H1 (cell line): ENCODE data around the gene ST6GALNAC3. TPM values are rescaled to one million over a fixed set of nuclear protein-coding genes. Genes with fewer than 3 reads are reported as not detected.

Experiments used
- CTCF ChIA-PET: fragments of 300-600 bp; sonication (Branson Sonifier 250); formaldehyde crosslinking; loops from one replicate; lab custom pipeline; 2021; ENCODE audit not compliant: partially characterized antibody; lab: Charles Lee
- POLR2A ChIA-PET: fragments of 300-600 bp; sonication (Branson Sonifier 250); formaldehyde crosslinking; loops from one replicate; lab custom pipeline; 2021; ENCODE audit warnings: inconsistent platforms; ENCODE audit not compliant: partially characterized antibody; lab: Charles Lee
- DNase-seq, 2 experiments: peaks; one replicate each; pipeline versions ENCODE4 v3.0.0 to v3.0.0-alpha.2; 2010 to 2022; ENCODE audit warnings: low spot score in 2 of 2, low read depth in 1 of 2, mixed read lengths in 1 of 2
- FAIRE-seq: peaks from 2 replicates; lab custom pipeline; 2011; peaks lifted over from hg19 to GRCh38; lab: Jason Lieb, UNC
- H2AFZ ChIP-seq: 2 replicates; pipeline ENCODE4 v1.8.1; 2012; ENCODE audit warnings: low read length, inconsistent platforms
- H2AK5ac ChIP-seq: 2 replicates; pipeline ENCODE4 v1.6.1; 2013; ENCODE audit warnings: low read depth, low read length
- H2BK120ac ChIP-seq: replicated peaks from 2 replicates; pipeline ENCODE3; 2013; ENCODE audit warnings: low read depth, low read length, inconsistent platforms
- H2BK12ac ChIP-seq: 2 replicates; pipeline ENCODE4 v1.6.1; 2013; ENCODE audit warnings: low read depth, low read length
- H2BK15ac ChIP-seq: 2 replicates; pipeline ENCODE4 v1.6.1; 2013; ENCODE audit warnings: low read length
- H2BK20ac ChIP-seq: 2 replicates; pipeline ENCODE4 v1.6.1; 2013; ENCODE audit warnings: low read length
- H2BK5ac ChIP-seq: 2 replicates; pipeline ENCODE4 v1.6.1; 2013; ENCODE audit warnings: low read depth, low read length
- H3K14ac ChIP-seq: 2 replicates; pipeline ENCODE4 v1.6.1; 2013; ENCODE audit warnings: inconsistent platforms; ENCODE audit not compliant: insufficient read length
- H3K18ac ChIP-seq: 2 replicates; pipeline ENCODE4 v1.6.1; 2013; ENCODE audit warnings: low read length; ENCODE audit errors: extremely low read depth
- H3K23ac ChIP-seq: 2 replicates; pipeline ENCODE4 v1.6.1; 2013; ENCODE audit warnings: inconsistent platforms; ENCODE audit not compliant: insufficient read length
- H3K23me2 ChIP-seq: 2 replicates; pipeline ENCODE4 v1.6.1; 2013; ENCODE audit warnings: low read depth, low read length
- H3K27ac ChIP-seq: 2 replicates; pipeline ENCODE4 v1.6.1; 2011; ENCODE audit warnings: low read depth, low read length, inconsistent platforms
- H3K27me3 ChIP-seq, 4 experiments: replicated peaks in 1 of 4; 1 replicate in 1 of 4; 2 replicates in 3 of 4; pipeline versions ENCODE4 v1.6.1 to v1.8.1; 2011 to 2013; ENCODE audit warnings: low read length in 3 of 4, mild to moderate bottlenecking in 3 of 4, inconsistent platforms in 2 of 4, mixed read lengths in 2 of 4, moderate library complexity in 1 of 4; ENCODE audit not compliant: control insufficient read depth in 3 of 4, insufficient read depth in 3 of 4; ENCODE audit errors: extremely low read depth in 1 of 4
- H3K36me3 ChIP-seq, 4 experiments: 2 replicates each; pipeline versions ENCODE4 v1.6.1 to v1.8.1; 2011 to 2013; ENCODE audit warnings: mild to moderate bottlenecking in 4 of 4, low read length in 3 of 4, moderate library complexity in 2 of 4, control low read depth in 1 of 4, inconsistent platforms in 1 of 4; ENCODE audit not compliant: insufficient read depth in 4 of 4, control insufficient read depth in 2 of 4
- H3K4ac ChIP-seq: replicated peaks from 2 replicates; pipeline ENCODE3; 2013; ENCODE audit warnings: low read length, low read depth, mixed read lengths, inconsistent platforms; ENCODE audit not compliant: insufficient read length
- H3K4me1 ChIP-seq, 4 experiments: replicated peaks in 1 of 4; 1 replicate in 1 of 4; 2 replicates in 3 of 4; pipeline versions ENCODE4 v1.6.1 to v1.8.1; 2011 to 2013; ENCODE audit warnings: low read length in 3 of 4, inconsistent platforms in 2 of 4, mixed read lengths in 1 of 4; ENCODE audit not compliant: insufficient read depth in 4 of 4, control insufficient read depth in 3 of 4
- H3K4me2 ChIP-seq, 2 experiments: 2 replicates each; pipeline versions ENCODE4 v1.6.1 to v1.8.1; 2011 to 2013; ENCODE audit warnings: low read depth in 2 of 2, low read length in 2 of 2, control low read depth in 1 of 2, inconsistent platforms in 1 of 2, mild to moderate bottlenecking in 1 of 2; ENCODE audit not compliant: insufficient read depth in 1 of 2
- H3K4me3 ChIP-seq, 4 experiments: fragments of 200-600, 300-600 bp in 1 of 4; sonication (generic), shearing (Covaris generic), sonication (Bioruptor Twin) in 1 of 4; 2 replicates each; pipeline versions ENCODE4 v1.5.1 to v1.8.1; 2011 to 2016; ENCODE audit warnings: low read length in 4 of 4, low read depth in 3 of 4, control low read depth in 2 of 4, inconsistent platforms in 2 of 4, mild to moderate bottlenecking in 2 of 4, mixed read lengths in 1 of 4, moderate library complexity in 1 of 4; ENCODE audit not compliant: insufficient read depth in 2 of 4; ENCODE audit errors: extremely low read depth in 1 of 4
- H3K56ac ChIP-seq: replicated peaks from 2 replicates; pipeline ENCODE3; 2013; ENCODE audit warnings: low read depth, mild to moderate bottlenecking, mixed read lengths, low read length, inconsistent platforms; ENCODE audit not compliant: insufficient read length
- H3K79me1 ChIP-seq: 2 replicates; pipeline ENCODE4 v1.6.1; 2013; ENCODE audit warnings: low read depth, low read length, control low read depth
- H3K79me2 ChIP-seq, 2 experiments: 2 replicates each; pipeline versions ENCODE4 v1.6.1 to v1.8.1; 2012 to 2013; ENCODE audit warnings: low read length in 2 of 2, mild to moderate bottlenecking in 2 of 2, inconsistent platforms in 1 of 2; ENCODE audit not compliant: insufficient read depth in 2 of 2, control insufficient read depth in 1 of 2
- H3K9ac ChIP-seq, 4 experiments: replicated peaks in 1 of 4; 1 replicate in 1 of 4; 2 replicates in 3 of 4; pipeline versions ENCODE4 v1.6.1 to v1.8.1; 2011 to 2013; ENCODE audit warnings: low read depth in 3 of 4, low read length in 3 of 4, control low read depth in 2 of 4, mild to moderate bottlenecking in 2 of 4, moderate library complexity in 2 of 4, inconsistent platforms in 1 of 4; ENCODE audit errors: extremely low read depth in 1 of 4
- H3K9me3 ChIP-seq, 2 experiments: 2 replicates each; pipeline versions ENCODE4 v1.6.1 to v1.8.1; 2012 to 2013; ENCODE audit warnings: mild to moderate bottlenecking in 2 of 2, moderate library complexity in 2 of 2, control low read depth in 1 of 2, inconsistent platforms in 1 of 2, low read depth in 1 of 2, low read length in 1 of 2, mixed read lengths in 1 of 2; ENCODE audit not compliant: insufficient read depth in 2 of 2
- H4K20me1 ChIP-seq, 2 experiments: replicated peaks in 1 of 2; 2 replicates each; pipeline versions ENCODE3 to v1.8.1; 2011 to 2013; ENCODE audit warnings: inconsistent platforms in 2 of 2, low read length in 2 of 2, mild to moderate bottlenecking in 1 of 2; ENCODE audit not compliant: insufficient read depth in 2 of 2, control insufficient read depth in 1 of 2
- H4K5ac ChIP-seq: 2 replicates; pipeline ENCODE4 v1.6.1; 2013; ENCODE audit warnings: low read length, low read depth, mixed read lengths, inconsistent platforms; ENCODE audit not compliant: insufficient read length
- H4K8ac ChIP-seq: 2 replicates; pipeline ENCODE4 v1.8.0; 2013; ENCODE audit warnings: mild to moderate bottlenecking, moderate library complexity, low read length, inconsistent platforms; ENCODE audit not compliant: insufficient read depth; ENCODE audit errors: extremely low read depth
- H4K91ac ChIP-seq: replicated peaks from 2 replicates; pipeline ENCODE3; 2013; ENCODE audit warnings: low read length, mixed read lengths, inconsistent platforms; ENCODE audit not compliant: insufficient read length
- CBX5 ChIP-seq: fragments of 300-800, 300-1000 bp; sonication (generic); IDR thresholded peaks from 2 replicates; pipeline ENCODE4 v1.7.1; 2016; ENCODE audit warnings: antibody characterized with exemption, low read length, low read depth
- HDAC2 ChIP-seq, 2 experiments: fragments of 300-600 bp in 1 of 2; sonication (generic) in 1 of 2; IDR thresholded peaks; 2 replicates each; pipeline ENCODE4 v1.6.1; 2011 to 2012; ENCODE audit warnings: low read depth in 2 of 2, low read length in 2 of 2, mild to moderate bottlenecking in 2 of 2, moderate library complexity in 2 of 2, borderline replicate concordance in 1 of 2, inconsistent platforms in 1 of 2
- HDAC6 ChIP-seq: IDR thresholded peaks from one replicate; pipeline ENCODE4 v1.7.1; 2012; ENCODE audit warnings: low read depth, mild to moderate bottlenecking, inconsistent platforms, low read length, moderate library complexity
- JUN ChIP-seq: IDR thresholded peaks from 2 replicates; pipeline ENCODE4 v1.6.1; 2011; ENCODE audit warnings: low read depth, mild to moderate bottlenecking, improper control_type of control experiment, low read length
- MAFK ChIP-seq: IDR thresholded peaks from 2 replicates; pipeline ENCODE4 v1.6.1; 2012; ENCODE audit warnings: low read depth, mild to moderate bottlenecking, improper control_type of control experiment, low read length
- PHF8 ChIP-seq: fragments of 200-600 bp; sonication (generic); conservative IDR thresholded peaks from 2 replicates; pipeline ENCODE4 v1.7.1; 2012; ENCODE audit warnings: low read depth, mild to moderate bottlenecking, inconsistent platforms, low read length, moderate library complexity
- POLR2AphosphoS5 ChIP-seq: IDR thresholded peaks from 2 replicates; pipeline ENCODE4 v1.6.1; 2011; ENCODE audit warnings: low read depth, low read length
- SUZ12 ChIP-seq: fragments of 200-600 bp; sonication (generic); IDR thresholded peaks from 2 replicates; pipeline ENCODE4 v1.6.1; 2012; ENCODE audit warnings: mild to moderate bottlenecking, inconsistent platforms, low read length, moderate library complexity, mixed read lengths
- TAF1 ChIP-seq: IDR thresholded peaks from 2 replicates; pipeline ENCODE4 v1.6.1; 2011; ENCODE audit warnings: mild to moderate bottlenecking, low read depth, low read length
- TBP ChIP-seq: IDR thresholded peaks from 2 replicates; pipeline ENCODE4 v1.6.1; 2011; ENCODE audit warnings: low read depth, low read length, improper control_type of control experiment
- TCF12 ChIP-seq: IDR thresholded peaks from 2 replicates; pipeline ENCODE4 v1.6.1; 2011; ENCODE audit warnings: low read depth, mild to moderate bottlenecking, low read length
- USF2 ChIP-seq: IDR thresholded peaks from 2 replicates; pipeline ENCODE4 v1.6.1; 2011; ENCODE audit warnings: low read length, improper control_type of control experiment
- ZNF274 ChIP-seq: IDR thresholded peaks from 2 replicates; pipeline ENCODE4 v1.7.0; 2012; ENCODE audit warnings: low read length, borderline replicate concordance; ENCODE audit errors: extremely low read depth
- WGBS, 2 experiments: shearing (Covaris generic) in 1 of 2; methylation state at CpG; one replicate each; pipeline versions ENCODE4 v1.1.6 to v1.1.7; 2013 to 2015; ENCODE audit warnings: low lambda C conversion rate in 2 of 2, mixed read lengths in 2 of 2, inconsistent platforms in 1 of 2, low coverage in 1 of 2, missing lambda C conversion rate in 1 of 2; ENCODE audit not compliant: insufficient replicate concordance in 2 of 2, insufficient coverage in 1 of 2, insufficient read length in 1 of 2; ENCODE audit errors: extremely low coverage in 1 of 2, missing lambda C conversion rate in 1 of 2; 5-methylcytosine and 5-hydroxymethylcytosine counted together
- polyA plus RNA-seq, 7 experiments: library from polyadenylated mRNA; depleted of rRNA in 3 of 7; stranded (reverse) in 5 of 7; unstranded in 2 of 7; fragments of >200 nt in 5 of 7; fragments of 200-250 nt in 2 of 7; gene quantifications; 1 replicate in 5 of 7; 2 replicates in 1 of 7; 4 replicates in 1 of 7; pipeline versions ENCODE4 v1.2.1 to v1.2.3, GENCODE V29; 2011 to 2013; ENCODE audit warnings: missing spikeins in 2 of 7, mixed read lengths in 2 of 7
- total RNA-seq: library from RNA; stranded (reverse); fragmentation: NEBNext Ultra II Directional; extraction: Animal tissue kit (Norgen Biotek cat#: 25700); gene quantifications from 2 replicates; pipeline ENCODE4 v1.2.1, GENCODE V29; 2021

Gene ST6GALNAC3
- total and polyA plus RNA-seq, 2 of the 8 experiments (the other 6 are each of a cell fraction or from before 2014, with no cell fraction given), result 4.9 to 19.0 TPM

- ChIA-PET CTCF (interaction anchor here (0.9 to 3.6 kb wide), 3 partner anchors 12 to 17 kb away, joined by 3 to 14 read pairs (median 3); no protein-coding TSS in a partner anchor), POLR2A (interaction anchor here (0.9 kb wide), 1 partner anchor 9 kb away, joined by 3 read pairs; no protein-coding TSS in a partner anchor)
- H4K20me1 ChIP-seq, result no peaks in the 10 kb centered on the region
- no peak overlapping the region for H3K27ac ChIP-seq
- no peaks in the 10 kb centered on the region for H3K23me2 ChIP-seq
- H2BK20ac ChIP-seq, result no peak overlapping the region
- H2BK120ac ChIP-seq, result no peak overlapping the region
- no peaks in the 10 kb centered on the region for H3K79me1 ChIP-seq
- no peak overlapping the region for H4K91ac ChIP-seq
- H2AK5ac ChIP-seq, result no peak overlapping the region
- 95% methylated on average over 3 of the region's 3 CpGs; no CpG with 5 or more reads in 1 of the 2 experiments for WGBS, 2 experiments
- H4K8ac ChIP-seq, result no peak overlapping the region
- H3K4ac ChIP-seq, result no peak overlapping the region
- H3K4me1 ChIP-seq, result peaks cover 0 to 4% (median 2%) of the 10 kb centered on the region in 4 experiments; a peak in 3 of 7 replicates
- H2BK5ac ChIP-seq, result no peak overlapping the region
- H3K9ac ChIP-seq, result no peak overlapping the region
- no peak overlapping the region for H3K56ac ChIP-seq
- no peak for FAIRE-seq
- no peaks in the 10 kb centered on the region for H3K27me3 ChIP-seq
- no peak for DNase-seq
- no peak overlapping the region for H2BK12ac ChIP-seq
- no peaks in the 10 kb centered on the region for H3K79me2 ChIP-seq
- no peaks in the 10 kb centered on the region for H3K36me3 ChIP-seq
- H2AFZ ChIP-seq, result no peak overlapping the region
- H4K5ac ChIP-seq, result no peak overlapping the region
- H3K14ac ChIP-seq, result no peak overlapping the region
- no peak overlapping the region for H3K4me2 ChIP-seq
- no peak overlapping the region for H2BK15ac ChIP-seq
- H3K23ac ChIP-seq, result no peak overlapping the region
- no peaks in the 10 kb centered on the region for H3K9me3 ChIP-seq
- no peak overlapping the region for H3K18ac ChIP-seq
- H3K4me3 ChIP-seq, result no peak overlapping the region
- TF ChIP-seq TBP (no peak), POLR2AphosphoS5 (no peak), HDAC2 (IDR thresholded peaks at IDR 0.05; ENCODE audit: borderline replicate concordance in 1 of 2, low read depth in 2 of 2, low read length in 2 of 2) (no peak), TAF1 (no peak), CBX5 (no peak), MAFK (no peak), JUN (no peak), USF2 (no peak), TCF12 (no peak), HDAC6 (no peak), SUZ12 (no peak), ZNF274 (no peak), PHF8 (no peak)
Measured at GRCh38 chr1:76135835-76136234, 61.3 kb downstream of the ST6GALNAC3 start.
